Kidney epithelial cell (primary cell): ENCODE data around the gene MEPE. TPM values are rescaled to one million over a fixed set of nuclear protein-coding genes. Genes with fewer than 3 reads are reported as not detected.

Source experiments
- DNase-seq: peaks from one replicate; pipeline ENCODE4 v3.0.0-alpha.2; 2010; ENCODE audit warnings: low read depth
- H3K27me3 ChIP-seq: 2 replicates; pipeline ENCODE4 v1.6.0; 2011; ENCODE audit warnings: low read length; ENCODE audit not compliant: control insufficient read depth, insufficient read depth
- H3K36me3 ChIP-seq: 2 replicates; pipeline ENCODE4 v1.5.1; 2011; ENCODE audit warnings: low read length; ENCODE audit not compliant: control insufficient read depth, insufficient read depth
- H3K4me3 ChIP-seq: 2 replicates; pipeline ENCODE4 v1.5.1; 2011; ENCODE audit warnings: low read depth, mild to moderate bottlenecking, control low read depth, low read length
- total RNA-seq: library from RNA; depleted of rRNA; stranded (reverse); fragments of >200 nt; gene quantifications from 2 replicates; pipeline ENCODE4 v1.2.3, GENCODE V29; 2015
- TF ChIP-seq, protein P1 (sequence below): IDR thresholded peaks from 2 replicates; pipeline ENCODE4 v1.5.1; 2011; ENCODE audit warnings: mild to moderate bottlenecking, moderate library complexity, low read length, control low read depth, inconsistent platforms; ENCODE audit not compliant: insufficient read depth, poor library complexity, severe bottlenecking

The MEPE gene
- total RNA-seq, 1 donor from 2014 or later = not detected

GRCh38 chr4:87835743-87836142, 3.0 kb downstream of the MEPE start:
- H3K36me3 ChIP-seq = no peaks in the 10 kb centered on the region
- DNase-seq = no peak
- TF ChIP-seq, protein P1, sequence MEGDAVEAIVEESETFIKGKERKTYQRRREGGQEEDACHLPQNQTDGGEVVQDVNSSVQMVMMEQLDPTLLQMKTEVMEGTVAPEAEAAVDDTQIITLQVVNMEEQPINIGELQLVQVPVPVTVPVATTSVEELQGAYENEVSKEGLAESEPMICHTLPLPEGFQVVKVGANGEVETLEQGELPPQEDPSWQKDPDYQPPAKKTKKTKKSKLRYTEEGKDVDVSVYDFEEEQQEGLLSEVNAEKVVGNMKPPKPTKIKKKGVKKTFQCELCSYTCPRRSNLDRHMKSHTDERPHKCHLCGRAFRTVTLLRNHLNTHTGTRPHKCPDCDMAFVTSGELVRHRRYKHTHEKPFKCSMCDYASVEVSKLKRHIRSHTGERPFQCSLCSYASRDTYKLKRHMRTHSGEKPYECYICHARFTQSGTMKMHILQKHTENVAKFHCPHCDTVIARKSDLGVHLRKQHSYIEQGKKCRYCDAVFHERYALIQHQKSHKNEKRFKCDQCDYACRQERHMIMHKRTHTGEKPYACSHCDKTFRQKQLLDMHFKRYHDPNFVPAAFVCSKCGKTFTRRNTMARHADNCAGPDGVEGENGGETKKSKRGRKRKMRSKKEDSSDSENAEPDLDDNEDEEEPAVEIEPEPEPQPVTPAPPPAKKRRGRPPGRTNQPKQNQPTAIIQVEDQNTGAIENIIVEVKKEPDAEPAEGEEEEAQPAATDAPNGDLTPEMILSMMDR = no peak
- H3K4me3 ChIP-seq = no peak overlapping the region
- H3K27me3 ChIP-seq = no peaks in the 10 kb centered on the region

DNA sequence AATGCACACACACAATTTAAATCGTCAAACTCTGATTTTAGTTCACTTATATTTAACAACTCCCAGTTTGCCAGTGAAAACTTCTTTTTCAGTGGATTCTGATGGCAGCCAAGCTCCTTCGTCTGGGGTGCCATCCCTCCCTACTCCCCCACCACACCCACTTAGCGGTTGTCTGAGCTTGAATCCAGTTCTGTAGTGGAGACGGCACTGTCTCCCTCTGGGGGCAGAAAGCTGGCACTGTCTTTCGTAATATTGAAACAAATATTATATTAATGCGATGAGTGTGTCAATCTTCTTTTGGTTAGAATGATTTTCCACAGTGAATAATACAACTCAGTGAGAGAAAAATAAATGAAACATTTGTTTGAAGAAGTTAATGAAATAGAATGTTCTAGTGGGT, 5.4 kb downstream of the MEPE start:
- TF ChIP-seq, protein P1 = peak; percentile 19
- no peak for DNase-seq
- Histone ChIP-seq H3K36me3 (no peaks in the 10 kb centered on the region), H3K4me3 (no peak overlapping the region), H3K27me3 (no peaks in the 10 kb centered on the region)

DNA sequence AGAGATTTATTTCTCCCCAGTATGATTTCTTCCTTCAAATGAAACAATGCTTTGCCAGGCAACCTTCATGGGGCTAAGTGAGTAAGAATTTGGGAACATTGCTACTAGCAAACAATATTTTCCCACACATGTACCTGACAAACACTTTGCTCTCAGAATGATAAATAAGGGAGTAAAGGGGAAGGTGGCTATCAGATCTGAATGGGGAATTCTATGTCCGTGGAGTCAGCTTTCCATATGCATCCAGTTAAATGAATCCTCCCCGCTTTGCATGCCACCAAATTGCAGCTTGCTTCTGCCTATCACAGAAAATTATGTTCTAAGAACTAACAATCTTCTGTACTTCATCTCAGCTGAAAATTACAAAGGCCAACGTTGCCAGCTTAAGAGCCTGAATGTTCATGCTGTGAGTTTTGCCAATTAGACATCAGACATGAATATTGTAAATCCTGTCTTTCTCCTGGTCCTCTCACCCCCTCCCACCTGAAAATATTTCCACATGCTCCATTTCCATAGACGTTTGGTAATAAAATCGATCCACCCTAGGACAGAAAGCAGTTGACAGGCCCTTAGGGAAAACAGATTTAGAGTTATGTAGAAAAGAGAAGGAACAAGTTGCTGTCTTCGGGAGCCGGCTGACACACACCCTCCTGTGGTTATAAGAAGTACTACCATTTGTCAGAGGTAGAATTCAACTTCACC, 6.3 kb downstream of the MEPE start:
- TF ChIP-seq, protein P1 = peak; percentile 76
- Histone ChIP-seq H3K36me3 (no peaks in the 10 kb centered on the region), H3K27me3 (no peaks in the 10 kb centered on the region), H3K4me3 (no peak overlapping the region)
- DNase-seq = no peak

GRCh38 chr4:87839592-87839946, 6.8 kb downstream of the MEPE start:
- DNase-seq = no peak
- Histone ChIP-seq H3K36me3 (no peaks in the 10 kb centered on the region), H3K4me3 (no peak overlapping the region), H3K27me3 (no peaks in the 10 kb centered on the region)
- TF ChIP-seq, protein P1 = no peak

GRCh38 chr4:87840149-87840548, 7.4 kb downstream of the MEPE start:
- no peaks in the 10 kb centered on the region for H3K36me3 ChIP-seq
- no peaks in the 10 kb centered on the region for H3K27me3 ChIP-seq
- DNase-seq = no peak
- TF ChIP-seq, protein P1 = no peak
- H3K4me3 ChIP-seq = no peak overlapping the region

GRCh38 chr4:87843936-87844335, 11.2 kb downstream of the MEPE start:
- H3K27me3 ChIP-seq = no peaks in the 10 kb centered on the region
- H3K36me3 ChIP-seq = no peaks in the 10 kb centered on the region
- TF ChIP-seq, protein P1 = no peak
- H3K4me3 ChIP-seq = no peak overlapping the region
- no peak for DNase-seq
